Progenitor cell of endocrine pancreas (in vitro differentiated cells): Measurements from ENCODE around the gene FBN3. TPM values are rescaled to one million over a fixed set of nuclear protein-coding genes. Genes with fewer than 3 reads are reported as not detected.

Source experiments
- DNase-seq: peaks from one replicate; pipeline ENCODE4 v3.0.0; 2021; ENCODE audit warnings: low spot score; ENCODE audit not compliant: unreplicated experiment
- H3K27ac Mint-ChIP-seq: 2 replicates; pipeline ENCODE4 v1.8.0; 2021; ENCODE audit warnings: mild to moderate bottlenecking, moderate library complexity, mixed read lengths
- H3K27me3 Mint-ChIP-seq: 2 replicates; pipeline ENCODE4 v1.8.0; 2021; ENCODE audit warnings: mixed read lengths
- H3K36me3 Mint-ChIP-seq: 2 replicates; pipeline ENCODE4 v1.8.0; 2022; ENCODE audit warnings: mixed read lengths; ENCODE audit not compliant: insufficient read depth
- H3K4me1 Mint-ChIP-seq: 2 replicates; pipeline ENCODE4 v1.8.0; 2021; ENCODE audit warnings: low read depth, mixed read lengths
- H3K4me3 Mint-ChIP-seq: 2 replicates; pipeline ENCODE4 v1.8.0; 2021; ENCODE audit warnings: low read depth, mild to moderate bottlenecking, moderate library complexity, mixed read lengths
- H3K9me3 Mint-ChIP-seq: 2 replicates; pipeline ENCODE4 v1.8.0; 2021; ENCODE audit warnings: low read depth, mixed read lengths
- CTCF ChIP-seq: fragments of 200-600 bp; sonication (generic); IDR thresholded peaks from one replicate; pipeline ENCODE4 v1.5.0; 2021; ENCODE audit warnings: antibody characterized with exemption, mild to moderate bottlenecking; ENCODE audit not compliant: unreplicated experiment
- total RNA-seq: library from RNA; stranded (reverse); gene quantifications from 2 replicates; pipeline ENCODE4 v1.2.1, GENCODE V29; 2021

FBN3 gene
- total RNA-seq, 1 donor from 2014 or later = 121 TPM

GRCh38 chr19:8185343-8186068 is 36.1 kb upstream of the FBN3 start:
- Mint-ChIP-seq H3K9me3 (no peaks in the 10 kb centered on the region), H3K4me1 (no peaks in the 10 kb centered on the region), H3K4me3 (no peak overlapping the region), H3K27ac (no peak overlapping the region), H3K27me3 (no peaks in the 10 kb centered on the region), H3K36me3 (no peaks in the 10 kb centered on the region)
- TF ChIP-seq CTCF = no peak
- DNase-seq = no peak

- Mint-ChIP-seq H3K4me1 (no peaks in the 10 kb centered on the region), H3K36me3 (no peaks in the 10 kb centered on the region), H3K9me3 (no peaks in the 10 kb centered on the region), H3K4me3 (no peak overlapping the region), H3K27me3 (no peaks in the 10 kb centered on the region), H3K27ac (no peak overlapping the region)
- DNase-seq = no peak
- TF ChIP-seq CTCF = no peak
Measured at GRCh38 chr19:8184274-8184673, 34.9 kb upstream of the FBN3 start.

- H3K36me3 Mint-ChIP-seq = no peaks in the 10 kb centered on the region
- no peaks in the 10 kb centered on the region for H3K9me3 Mint-ChIP-seq
- no peak for TF ChIP-seq CTCF
- DNase-seq = no peak
- H3K4me3 Mint-ChIP-seq = no peak overlapping the region
- no peaks in the 10 kb centered on the region for H3K4me1 Mint-ChIP-seq
- H3K27me3 Mint-ChIP-seq = no peaks in the 10 kb centered on the region
- H3K27ac Mint-ChIP-seq = no peak overlapping the region
Measured at GRCh38 chr19:8180018-8180417, 30.6 kb upstream of the FBN3 start.

- Mint-ChIP-seq H3K27ac (no peak overlapping the region), H3K9me3 (no peaks in the 10 kb centered on the region), H3K36me3 (no peaks in the 10 kb centered on the region), H3K4me1 (no peaks in the 10 kb centered on the region), H3K4me3 (no peak overlapping the region), H3K27me3 (no peaks in the 10 kb centered on the region)
- no peak for TF ChIP-seq CTCF
- no peak for DNase-seq
Measured at GRCh38 chr19:8174706-8175105, 25.3 kb upstream of the FBN3 start.

- no peaks in the 10 kb centered on the region for H3K9me3 Mint-ChIP-seq
- no peak overlapping the region for H3K27ac Mint-ChIP-seq
- H3K4me3 Mint-ChIP-seq = no peak overlapping the region
- H3K4me1 Mint-ChIP-seq = no peaks in the 10 kb centered on the region
- no peaks in the 10 kb centered on the region for H3K36me3 Mint-ChIP-seq
- TF ChIP-seq CTCF = no peak
- no peak for DNase-seq
- H3K27me3 Mint-ChIP-seq = peaks cover under 1% of the 10 kb centered on the region
Measured at GRCh38 chr19:8168537-8168936, 19.1 kb upstream of the FBN3 start.
